ENCODE measurements around the gene MAFB.

The MAFB gene

DNA sequence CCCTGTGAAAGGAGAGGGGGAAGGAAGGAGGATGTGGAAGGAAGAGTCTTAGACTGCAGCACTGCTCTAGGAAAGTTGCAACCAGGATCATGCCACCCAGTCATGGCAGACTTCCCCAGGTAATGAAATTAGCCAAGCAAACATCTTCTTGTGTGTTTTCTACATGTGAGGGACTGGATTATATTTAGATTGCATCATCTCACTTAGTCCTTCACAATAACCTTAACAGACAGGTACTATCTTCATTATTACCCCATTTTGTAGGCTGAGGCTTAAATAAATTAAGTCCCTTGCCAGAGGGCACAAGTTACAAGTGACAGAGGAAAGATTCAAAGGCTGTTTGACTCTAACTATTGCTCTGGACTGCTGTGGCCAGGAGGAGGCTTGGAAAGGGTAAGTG, 9.7 kb upstream of the MAFB start:
- DNase-seq: no peak

DNA sequence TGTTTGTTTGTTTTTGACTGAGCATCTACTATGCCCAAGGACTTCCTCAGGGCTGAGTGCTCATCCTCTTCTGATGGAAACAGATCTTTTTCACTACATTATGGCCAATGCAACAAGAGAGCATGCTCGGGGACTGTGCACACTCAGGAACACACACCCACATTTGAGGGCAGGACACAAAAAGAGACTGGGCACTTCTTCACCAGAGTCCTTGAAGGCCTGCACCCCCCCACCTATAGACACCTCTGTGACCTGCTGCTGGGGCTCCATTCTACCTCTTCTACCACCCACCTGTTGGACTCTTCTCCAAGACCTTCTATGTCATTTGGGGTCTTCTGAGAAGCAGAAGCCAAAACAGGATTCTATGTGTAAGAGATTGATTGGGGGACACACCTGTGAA, 9.2 kb upstream of the MAFB start:
- DNase-seq: no peak

GRCh38 chr20:40697541-40697940, 8.5 kb upstream of the MAFB start:
- DNase-seq: no peak

DNA sequence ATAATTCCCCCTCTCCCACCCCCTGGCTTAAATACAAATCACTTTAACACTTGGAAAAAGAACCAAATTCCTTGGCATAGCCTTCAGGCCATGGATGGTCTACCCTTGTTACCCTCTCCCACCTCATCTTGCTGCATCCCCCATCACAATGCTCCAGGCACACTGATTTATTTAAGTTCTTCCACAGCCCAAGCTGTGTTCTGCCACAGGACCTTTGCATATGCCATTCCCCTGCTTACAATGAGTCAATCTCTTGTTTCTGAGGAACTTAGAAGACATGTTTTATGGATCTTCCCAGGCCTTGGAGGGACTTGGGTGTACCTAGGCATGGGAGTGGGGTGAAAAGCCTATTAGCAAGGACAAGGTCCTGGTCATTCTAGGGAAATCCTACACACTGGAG, 6.2 kb upstream of the MAFB start:
- DNase-seq: no peak

DNA sequence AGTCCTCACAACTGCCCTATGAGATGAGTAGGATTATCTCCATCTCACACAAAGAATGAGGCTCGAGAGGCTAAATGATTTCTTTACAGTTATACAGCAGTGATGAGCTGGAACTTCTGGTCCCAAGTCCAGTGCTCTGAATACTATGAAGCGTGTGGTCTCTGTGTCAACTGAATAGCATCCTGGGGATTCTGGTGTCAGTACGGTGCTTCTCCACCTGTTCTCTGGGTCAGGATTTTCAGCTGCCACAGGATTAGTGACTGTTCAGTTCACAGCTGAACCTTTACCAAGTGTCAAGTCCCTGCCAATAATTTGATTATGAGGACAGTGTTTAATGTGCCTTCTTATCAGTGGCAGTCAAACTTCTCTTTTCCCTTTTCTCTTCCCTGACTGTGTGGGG, 5.2 kb upstream of the MAFB start:
- DNase-seq: no peak

DNA sequence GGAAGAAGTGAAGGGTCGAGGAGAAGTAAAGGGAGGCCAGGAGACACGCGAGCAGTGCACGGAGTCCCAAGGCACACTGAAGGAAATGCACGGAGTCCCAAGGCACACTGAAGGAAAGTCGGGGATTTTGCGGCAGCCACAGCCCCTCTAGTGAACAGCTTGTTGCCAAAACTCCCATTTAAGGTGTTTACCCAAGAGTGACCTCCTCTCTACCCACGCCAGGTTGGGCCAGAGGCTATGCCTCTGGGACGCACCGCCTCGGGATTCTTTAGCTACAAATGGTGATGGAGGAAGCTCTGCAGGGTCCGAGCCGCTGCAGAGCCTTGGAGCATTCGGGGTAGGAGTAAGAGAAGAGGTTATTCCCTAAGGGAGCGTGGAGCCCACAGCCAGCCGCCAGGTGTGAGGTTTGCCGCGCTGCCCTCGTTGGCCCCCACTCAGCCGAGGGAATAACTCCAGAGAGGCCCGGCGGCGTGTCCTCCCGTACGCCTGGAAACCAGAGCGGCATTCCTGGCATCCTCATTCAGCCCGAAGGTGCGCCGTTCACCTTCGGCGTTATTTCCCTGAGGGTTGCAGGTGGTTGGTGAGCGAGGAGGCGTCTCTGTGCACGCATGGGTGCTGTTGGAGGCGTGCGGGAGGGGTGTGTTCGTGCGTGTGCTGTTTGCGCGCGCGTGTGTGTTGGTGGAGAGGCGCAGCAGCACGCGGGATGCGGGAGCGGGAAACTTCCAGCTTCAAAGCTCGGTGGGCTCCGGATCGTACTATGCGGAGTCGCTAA, 3.4 kb upstream of the MAFB start:
- no peak for DNase-seq

DNA sequence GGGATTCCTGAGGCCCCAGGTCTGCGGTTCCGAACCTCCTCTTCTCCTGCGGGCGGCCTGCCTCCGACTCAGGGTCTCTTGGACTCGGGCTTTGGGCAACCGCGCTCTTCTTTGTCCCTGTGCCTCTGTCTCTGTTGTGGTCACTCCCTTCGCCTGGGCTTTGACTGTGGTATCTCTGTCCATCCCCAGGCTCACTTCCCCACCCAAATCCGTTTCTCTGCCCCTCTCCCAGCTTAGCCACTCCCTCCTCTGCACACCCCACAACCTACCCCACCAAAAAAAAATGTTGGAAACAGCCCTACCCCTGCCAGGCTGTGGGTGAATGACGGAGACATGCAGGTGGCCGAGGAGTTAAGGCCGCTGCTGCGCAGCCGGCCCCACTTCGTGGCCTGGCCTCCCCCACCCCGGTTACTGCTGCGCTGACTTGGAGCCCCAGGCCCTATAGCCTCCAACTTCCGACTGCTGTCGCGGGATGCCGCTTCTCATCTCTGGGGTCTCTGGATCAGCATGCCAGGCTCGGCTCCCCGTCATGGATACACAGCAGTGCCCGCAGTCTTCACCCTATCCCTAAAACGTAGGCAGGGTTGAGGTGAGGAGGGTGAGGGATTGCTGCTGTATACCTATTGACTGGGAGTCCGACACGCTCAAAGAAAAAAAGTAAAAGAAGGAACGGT, 2.7 kb upstream of the MAFB start:
- DNase-seq: no peak

DNA sequence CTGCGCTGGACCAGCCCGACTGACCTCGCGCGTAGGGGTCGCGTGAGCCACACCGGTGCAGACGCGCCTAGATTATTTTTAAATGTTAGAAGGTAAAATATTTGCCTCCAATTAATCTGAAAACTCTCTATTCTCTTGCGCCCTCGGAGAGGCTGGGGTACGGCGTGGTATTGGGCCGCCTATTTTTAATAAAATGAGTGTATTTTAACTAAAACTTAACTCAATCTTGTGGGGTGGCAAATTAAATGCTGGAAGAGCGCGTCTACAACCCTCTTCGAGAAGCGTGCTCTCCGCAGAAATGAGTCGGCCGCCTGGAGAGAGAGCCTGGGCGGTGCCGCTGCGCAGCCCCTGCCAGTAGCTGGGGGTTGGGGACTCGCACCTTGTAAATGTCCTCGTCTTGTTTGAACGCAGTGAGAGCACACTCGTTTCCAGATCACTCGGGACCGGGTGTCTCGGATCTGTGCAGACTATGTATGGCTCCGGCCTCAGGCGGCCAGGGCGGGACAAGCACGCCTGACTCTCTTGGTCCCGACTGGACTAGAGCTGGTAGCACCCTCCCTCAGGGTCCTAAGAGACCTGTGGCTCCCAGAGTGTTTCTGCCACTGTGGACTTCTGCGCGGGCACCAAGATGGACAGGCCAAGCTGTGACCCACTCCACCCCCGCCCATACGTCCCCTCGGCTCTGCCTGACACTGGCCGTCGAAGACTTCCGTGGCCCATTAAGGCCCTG, 2.0 kb upstream of the MAFB start:
- DNase-seq: no peak

DNA sequence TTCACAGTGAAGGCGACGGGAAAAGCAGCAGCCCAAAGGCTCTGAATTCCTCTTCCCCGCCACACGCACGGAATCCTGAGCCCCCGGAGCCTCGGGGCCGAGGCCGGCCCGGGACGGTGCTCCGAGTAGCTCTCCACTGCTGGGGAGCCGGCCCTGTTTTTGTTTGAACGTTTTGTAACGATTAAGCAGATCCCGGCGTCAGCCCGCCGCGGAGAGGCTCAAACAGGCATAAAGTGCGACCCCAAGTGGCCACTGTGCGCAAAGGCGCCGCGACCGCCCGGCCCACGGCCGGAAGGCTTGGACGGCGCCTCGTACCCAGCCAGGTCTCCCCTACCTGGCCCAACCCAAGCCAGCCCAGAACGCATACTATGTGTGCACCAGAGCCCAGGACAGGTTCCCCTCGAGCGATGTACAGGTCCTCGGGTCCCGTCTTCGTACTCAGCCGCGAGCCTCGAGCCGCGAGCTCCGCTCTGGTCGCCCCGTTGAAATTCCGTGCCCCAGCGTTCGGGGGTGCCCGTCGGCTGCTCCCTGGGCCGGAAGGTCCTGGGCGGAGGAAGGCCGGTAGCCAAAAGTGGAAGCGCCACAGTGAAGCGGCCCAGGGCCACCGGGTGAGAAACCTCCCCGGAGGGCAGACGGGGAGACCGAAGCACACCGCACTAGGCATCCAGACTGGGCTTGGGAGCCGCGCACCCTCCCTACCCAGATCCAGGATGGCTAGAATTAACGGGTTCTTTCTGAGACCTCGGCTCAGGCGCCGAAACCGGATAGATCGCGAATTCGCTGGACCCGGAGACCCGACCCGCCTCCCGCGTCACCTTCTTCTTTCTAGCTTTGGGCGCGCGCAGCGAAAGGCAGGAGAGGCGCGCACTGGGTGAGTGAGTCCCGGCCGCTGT, 1.2 kb upstream of the MAFB start:
- peak; percentile 16 for DNase-seq

- DNase-seq: no peak
Observed at GRCh38 chr20:40688129-40689099, 622 bp downstream of the MAFB start.

DNA sequence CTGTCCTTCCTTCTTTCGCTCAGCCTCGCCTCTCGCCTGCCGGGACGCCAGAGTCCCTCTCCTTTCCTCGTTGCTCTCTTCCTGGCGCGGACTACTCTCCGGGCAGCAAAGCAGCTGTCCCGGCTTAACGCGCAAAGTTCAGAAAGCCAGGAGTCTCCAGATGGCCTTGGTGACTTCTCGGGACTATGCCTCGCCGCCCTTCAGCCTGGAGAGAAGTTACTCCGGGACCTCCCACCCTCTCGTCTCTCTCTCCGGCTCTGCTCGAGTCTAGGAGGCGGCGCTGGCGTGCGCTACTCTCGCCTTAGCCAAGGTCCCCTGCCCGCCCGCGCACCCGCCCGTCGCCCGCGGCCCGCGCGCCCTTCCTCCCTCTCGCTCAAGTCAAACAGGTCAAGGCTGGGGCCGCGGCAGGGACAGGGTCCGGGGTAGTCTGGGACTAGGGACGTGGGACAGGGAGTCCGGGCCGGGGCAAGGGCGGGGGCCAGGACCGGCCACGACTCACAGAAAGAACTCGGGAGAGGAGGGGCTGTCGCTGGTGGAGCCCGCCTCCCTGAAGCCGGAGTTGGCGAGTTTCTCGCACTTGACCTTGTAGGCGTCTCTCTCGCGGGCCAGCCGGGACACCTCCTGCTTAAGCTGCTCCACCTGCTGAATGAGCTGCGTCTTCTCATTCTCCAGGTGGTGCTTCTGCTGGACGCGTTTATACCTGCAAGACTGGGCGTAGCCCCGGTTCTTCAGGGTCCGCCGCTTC, 1.5 kb downstream of the MAFB start:
- DNase-seq: no peak

DNA sequence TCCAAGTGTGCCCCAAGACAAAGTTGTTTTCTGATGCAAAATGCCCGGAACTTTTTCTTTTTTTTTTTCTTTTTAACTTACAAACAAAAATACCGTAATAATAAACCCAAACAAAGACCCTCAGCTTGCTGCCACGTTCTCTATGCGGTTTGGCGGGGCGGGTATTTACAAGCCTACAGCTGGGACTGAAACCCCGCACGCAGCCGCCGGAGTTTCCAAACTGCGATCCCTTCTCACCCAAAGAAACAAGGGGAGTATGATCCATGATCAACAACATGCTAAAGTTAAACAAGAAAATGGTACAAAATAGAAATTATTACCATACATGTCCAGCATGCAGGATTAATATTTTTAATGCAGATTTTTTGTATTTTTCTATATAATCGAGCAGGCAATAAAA, 2.1 kb downstream of the MAFB start:
- DNase-seq: no peak

- no peak for DNase-seq
Observed at GRCh38 chr20:40686434-40686882, 2.6 kb downstream of the MAFB start.

DNA sequence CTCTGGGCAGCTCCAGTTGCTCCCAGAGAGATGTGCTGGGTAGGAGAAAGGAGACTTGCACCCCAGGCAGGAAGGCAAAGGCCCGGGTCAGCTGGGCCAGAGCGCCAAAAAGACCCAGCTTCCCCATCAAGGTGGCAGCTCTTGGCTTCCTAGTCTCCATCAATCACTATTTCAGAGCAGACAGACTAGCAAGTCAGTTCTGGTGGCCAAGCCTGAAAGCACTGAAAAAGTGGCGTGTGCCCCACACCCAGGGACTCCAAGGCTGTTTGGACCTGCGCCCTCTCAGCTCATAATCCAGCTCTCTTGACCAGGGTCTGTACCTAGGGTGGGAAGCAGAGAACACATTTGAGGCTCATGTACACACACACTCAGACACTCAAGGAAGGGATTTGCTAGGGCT, 3.7 kb downstream of the MAFB start:
- no peak for DNase-seq

GRCh38 chr20:40683894-40684268, 5.2 kb downstream of the MAFB start:
- no peak for DNase-seq

DNA sequence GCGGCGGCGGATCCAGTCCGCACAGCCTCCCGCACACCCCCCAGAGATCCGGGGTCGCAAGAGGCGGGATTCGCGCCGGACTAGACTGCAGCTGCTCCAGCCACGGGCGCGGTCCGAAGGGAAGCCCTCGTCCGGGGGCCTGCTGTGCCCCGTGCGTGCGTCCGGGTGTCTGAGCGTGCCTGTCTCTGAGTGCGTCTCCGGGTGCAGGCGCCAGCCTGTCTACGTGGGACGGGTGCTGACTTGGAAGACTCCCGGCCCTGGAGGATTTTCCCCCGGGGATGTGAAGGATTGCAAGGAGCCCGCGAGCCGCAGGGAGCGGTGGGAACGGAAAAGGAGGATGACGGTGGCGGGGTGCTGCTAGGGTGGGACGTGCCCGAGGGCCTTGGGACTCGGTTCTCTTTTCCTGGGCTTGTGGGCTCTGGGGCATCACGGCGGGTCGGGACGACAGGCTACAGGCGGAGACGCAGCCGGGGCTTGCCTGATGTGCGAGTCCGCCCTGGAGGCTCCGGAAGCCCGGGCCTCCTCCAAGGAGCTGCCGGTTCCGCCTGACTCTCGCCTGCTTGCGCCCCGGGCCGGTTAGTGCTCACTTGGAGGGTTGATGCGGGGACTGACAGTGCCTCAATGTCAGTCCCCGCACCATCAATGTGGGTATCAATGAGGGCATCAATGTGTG, 5.7 kb downstream of the MAFB start:
- DNase-seq: no peak

DNA sequence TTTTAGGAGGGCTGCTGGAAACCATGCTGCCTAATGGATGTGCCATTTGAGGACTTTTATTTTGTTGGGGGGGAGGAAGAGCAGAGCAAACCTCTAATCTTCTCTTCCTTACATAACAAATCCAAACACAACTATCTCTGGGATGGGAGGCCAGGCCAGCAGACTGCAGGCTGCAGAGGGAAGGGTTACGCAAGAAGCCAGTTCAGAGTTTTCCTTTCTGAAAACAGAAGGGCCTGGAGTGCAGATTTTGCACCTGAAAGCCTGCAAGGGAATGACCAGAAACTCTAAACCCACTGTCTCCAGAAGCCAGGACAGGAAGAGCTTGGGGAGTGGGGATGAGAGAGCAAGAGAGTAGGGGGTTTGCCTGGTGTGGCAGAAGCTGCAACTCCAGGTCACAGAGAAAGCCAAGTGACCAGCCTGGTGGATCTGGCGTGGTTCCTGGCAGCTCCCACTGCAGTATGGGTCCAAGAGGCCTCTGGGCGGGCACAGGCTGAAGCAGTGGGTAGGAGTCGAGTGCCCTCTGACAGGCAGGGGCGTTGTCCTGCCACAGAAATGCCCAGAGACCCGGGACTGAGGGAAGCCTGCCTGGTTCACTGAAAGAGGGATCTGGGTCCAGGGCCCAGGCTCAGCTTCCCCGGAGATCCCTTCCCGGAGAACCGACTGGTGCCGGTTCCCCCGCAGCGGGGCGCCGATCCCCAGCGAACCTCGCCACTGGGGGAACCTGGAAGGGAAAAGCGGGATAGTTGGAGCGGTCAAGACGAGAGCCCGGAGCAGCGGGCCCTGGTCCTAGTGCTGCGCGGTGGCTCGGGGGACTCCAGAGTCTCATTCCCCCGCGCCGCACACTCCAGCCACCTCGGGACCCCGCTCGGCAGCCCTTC, 6.7 kb downstream of the MAFB start:
- no peak for DNase-seq

- DNase-seq: no peak
Observed at GRCh38 chr20:40681684-40682083, 7.4 kb downstream of the MAFB start.

DNA sequence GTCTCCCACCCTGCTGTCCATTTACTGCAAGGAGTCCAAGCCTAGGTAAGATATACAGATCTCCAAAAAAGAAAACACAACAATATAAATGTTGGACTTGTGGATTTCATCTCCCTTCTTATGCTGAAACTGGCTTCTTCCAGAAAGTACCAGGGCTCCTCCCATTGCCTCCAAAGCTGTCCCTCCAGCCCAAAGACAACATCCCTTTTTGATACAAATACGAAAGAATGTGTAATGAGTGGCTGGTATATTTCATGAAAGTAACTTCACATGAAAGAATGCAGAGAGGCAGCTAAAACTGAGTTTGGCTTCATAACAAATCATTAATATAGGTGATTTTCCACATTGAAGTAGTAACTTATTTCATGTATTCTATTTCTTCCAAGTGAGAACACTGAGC, 7.9 kb downstream of the MAFB start:
- DNase-seq: no peak
